ENCODE results near the gene SLC25A25.

DNA sequence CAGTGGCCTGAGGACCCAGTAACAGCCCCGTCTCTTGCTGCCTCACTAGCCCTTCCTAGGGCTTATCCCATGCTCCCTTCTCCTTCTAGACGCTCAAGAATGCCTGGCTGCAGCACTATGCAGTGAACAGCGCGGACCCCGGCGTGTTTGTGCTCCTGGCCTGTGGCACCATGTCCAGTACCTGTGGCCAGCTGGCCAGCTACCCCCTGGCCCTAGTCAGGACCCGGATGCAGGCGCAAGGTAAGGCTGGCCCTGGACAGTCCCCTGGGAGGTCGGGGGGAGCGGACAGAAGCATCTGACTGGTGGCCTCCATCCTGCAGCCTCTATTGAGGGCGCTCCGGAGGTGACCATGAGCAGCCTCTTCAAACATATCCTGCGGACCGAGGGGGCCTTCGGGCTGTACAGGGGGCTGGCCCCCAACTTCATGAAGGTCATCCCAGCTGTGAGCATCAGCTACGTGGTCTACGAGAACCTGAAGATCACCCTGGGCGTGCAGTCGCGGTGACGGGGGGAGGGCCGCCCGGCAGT is 39.0 kb downstream of the SLC25A25 start:
- TF ChIP-seq, protein P1, sequence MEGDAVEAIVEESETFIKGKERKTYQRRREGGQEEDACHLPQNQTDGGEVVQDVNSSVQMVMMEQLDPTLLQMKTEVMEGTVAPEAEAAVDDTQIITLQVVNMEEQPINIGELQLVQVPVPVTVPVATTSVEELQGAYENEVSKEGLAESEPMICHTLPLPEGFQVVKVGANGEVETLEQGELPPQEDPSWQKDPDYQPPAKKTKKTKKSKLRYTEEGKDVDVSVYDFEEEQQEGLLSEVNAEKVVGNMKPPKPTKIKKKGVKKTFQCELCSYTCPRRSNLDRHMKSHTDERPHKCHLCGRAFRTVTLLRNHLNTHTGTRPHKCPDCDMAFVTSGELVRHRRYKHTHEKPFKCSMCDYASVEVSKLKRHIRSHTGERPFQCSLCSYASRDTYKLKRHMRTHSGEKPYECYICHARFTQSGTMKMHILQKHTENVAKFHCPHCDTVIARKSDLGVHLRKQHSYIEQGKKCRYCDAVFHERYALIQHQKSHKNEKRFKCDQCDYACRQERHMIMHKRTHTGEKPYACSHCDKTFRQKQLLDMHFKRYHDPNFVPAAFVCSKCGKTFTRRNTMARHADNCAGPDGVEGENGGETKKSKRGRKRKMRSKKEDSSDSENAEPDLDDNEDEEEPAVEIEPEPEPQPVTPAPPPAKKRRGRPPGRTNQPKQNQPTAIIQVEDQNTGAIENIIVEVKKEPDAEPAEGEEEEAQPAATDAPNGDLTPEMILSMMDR (IDR thresholded peaks at IDR 0.05): no peak
- TF ChIP-seq EZH2 (IDR thresholded peaks at IDR 0.05): no peak
